ENCODE results near the gene PCDH1. TPM values are rescaled to one million over a fixed set of nuclear protein-coding genes. Genes with fewer than 3 reads are reported as not detected.

Gene PCDH1
- total and polyA plus RNA-seq, 2 of the 8 experiments (the other 6 are each of a cell fraction or from before 2014, with no cell fraction given): 101 to 102 TPM

DNA sequence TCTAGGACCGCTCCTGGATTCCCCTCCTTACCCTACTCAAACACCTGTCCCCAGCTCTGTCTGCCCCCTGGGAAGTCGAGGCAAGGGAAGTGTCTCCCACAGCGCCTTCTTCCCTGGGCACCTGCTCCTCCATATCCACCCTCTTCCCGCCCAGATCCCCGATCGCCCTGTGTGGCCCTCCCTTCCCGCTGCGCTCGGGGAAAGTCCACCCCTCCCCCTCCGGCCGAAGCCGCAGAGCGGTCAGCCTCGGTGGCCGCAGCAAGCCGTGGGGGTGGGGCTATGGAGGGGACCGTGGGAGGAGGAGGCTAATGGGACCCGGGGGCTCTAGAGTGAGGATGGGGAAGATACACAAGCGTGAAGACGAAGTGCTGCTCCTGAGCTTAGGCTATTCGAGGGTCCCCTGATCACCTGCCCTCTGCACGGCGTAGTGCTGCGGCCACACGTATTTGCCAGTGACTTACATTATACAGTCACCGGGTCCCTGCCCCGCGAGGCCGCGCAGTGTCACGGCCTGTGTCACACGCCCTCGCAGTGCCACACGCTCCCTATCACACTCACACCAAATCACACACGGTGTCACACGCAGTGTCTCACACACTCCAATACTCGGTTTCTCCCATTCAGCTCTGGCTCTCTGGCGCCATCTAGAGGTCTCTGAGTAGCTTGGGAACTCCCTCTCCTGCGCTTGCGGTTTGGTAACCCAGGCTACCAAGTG, 658 bp upstream of the PCDH1 start (continued):
- TF ChIP-seq ATF2 (IDR thresholded peaks at IDR 0.05; ENCODE audit: low read length): 0 out of 2 replicates have a peak, but pooled peaks have one; percentile 19
- TF ChIP-seq CBX5 (IDR thresholded peaks at IDR 0.05; ENCODE audit: low read depth, low read length): no peak
- peak; percentile 13 for TF ChIP-seq TAF1 (IDR thresholded peaks at IDR 0.05; ENCODE audit: low read depth, low read length)
- no peak for TF ChIP-seq ZNF274 (IDR thresholded peaks at IDR 0.05; ENCODE audit: borderline replicate concordance, extremely low read depth, low read length)
- TF ChIP-seq BCL11A (IDR thresholded peaks at IDR 0.05; ENCODE audit: low read depth in 2 of 2, low read length in 2 of 2): no peak
- no peak for TF ChIP-seq JUN (IDR thresholded peaks at IDR 0.05; ENCODE audit: low read depth, low read length)
- TF ChIP-seq, protein P1, sequence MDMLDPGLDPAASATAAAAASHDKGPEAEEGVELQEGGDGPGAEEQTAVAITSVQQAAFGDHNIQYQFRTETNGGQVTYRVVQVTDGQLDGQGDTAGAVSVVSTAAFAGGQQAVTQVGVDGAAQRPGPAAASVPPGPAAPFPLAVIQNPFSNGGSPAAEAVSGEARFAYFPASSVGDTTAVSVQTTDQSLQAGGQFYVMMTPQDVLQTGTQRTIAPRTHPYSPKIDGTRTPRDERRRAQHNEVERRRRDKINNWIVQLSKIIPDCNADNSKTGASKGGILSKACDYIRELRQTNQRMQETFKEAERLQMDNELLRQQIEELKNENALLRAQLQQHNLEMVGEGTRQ (IDR thresholded peaks at IDR 0.05; ENCODE audit: low read length): no peak
- peak; percentile 40 for TF ChIP-seq SAP30 (IDR thresholded peaks at IDR 0.05; ENCODE audit: insufficient read depth, insufficient replicate concordance, low read length)
- TF ChIP-seq RBBP5 (IDR thresholded peaks at IDR 0.05; ENCODE audit: borderline replicate concordance, low read depth, low read length): peak; percentile 64; the same call in 1 of the 2 replicates
- TF ChIP-seq NRF1 (IDR thresholded peaks at IDR 0.05; ENCODE audit: low read depth, low read length): no peak
- no peak for TF ChIP-seq FOSL1 (IDR thresholded peaks at IDR 0.05; ENCODE audit: insufficient read depth, low read depth, low read length)
- no peak for TF ChIP-seq GABPA (IDR thresholded peaks at IDR 0.05; ENCODE audit: borderline replicate concordance, insufficient read depth, low read length)
- no peak for TF ChIP-seq SIRT6 (IDR thresholded peaks at IDR 0.05; ENCODE audit: low read length)
- TF ChIP-seq NANOG (IDR thresholded peaks at IDR 0.05; ENCODE audit: insufficient read depth, low read depth, low read length, poor library complexity, severe bottlenecking): no peak
- TF ChIP-seq E2F6 (IDR thresholded peaks at IDR 0.05): peak; percentile 93
- no peak for TF ChIP-seq SIX5 (IDR thresholded peaks at IDR 0.05; ENCODE audit: low read depth, low read length)
- TF ChIP-seq JUND (IDR thresholded peaks at IDR 0.05; ENCODE audit: low read length): no peak

Data from H1 (cell line).